Fibroblast of upper back skin (primary cell): ENCODE measurements around the gene TYRO3.

Source experiments
- DNase-seq: peaks from one replicate; pipeline ENCODE4 v3.0.0-alpha.2; 2013

TYRO3 gene

GRCh38 chr15:41609123-41609522 is 50.1 kb downstream of the TYRO3 start:
- no peak for DNase-seq

GRCh38 chr15:41610048-41610447 is 51.0 kb downstream of the TYRO3 start:
- DNase-seq: no peak

- DNase-seq: no peak
These were observed 61.7 kb downstream of the TYRO3 start for GRCh38 chr15:41620536-41621199.

GRCh38 chr15:41621200-41622193 is 62.5 kb downstream of the TYRO3 start:
- DNase-seq: peak; percentile 83

- no peak for DNase-seq
These were observed 63.9 kb downstream of the TYRO3 start for GRCh38 chr15:41622901-41623300.

GRCh38 chr15:41627203-41627602 is 68.2 kb downstream of the TYRO3 start:
- DNase-seq: no peak

- no peak for DNase-seq
These were observed 70.5 kb downstream of the TYRO3 start for GRCh38 chr15:41629463-41629862.

- no peak for DNase-seq
These were observed 70.9 kb downstream of the TYRO3 start for GRCh38 chr15:41629883-41630282.

GRCh38 chr15:41630616-41631217 is 71.7 kb downstream of the TYRO3 start:
- DNase-seq: no peak

GRCh38 chr15:41631880-41632470 is 73.0 kb downstream of the TYRO3 start:
- DNase-seq: no peak
